H1 (cell line): ENCODE measurements around the gene DNAJB8. TPM values are rescaled to one million over a fixed set of nuclear protein-coding genes. Genes with fewer than 3 reads are reported as not detected.

ENCODE experiments used
- CTCF ChIA-PET: fragments of 300-600 bp; sonication (Branson Sonifier 250); formaldehyde crosslinking; loops from one replicate; lab custom pipeline; 2021; ENCODE audit not compliant: partially characterized antibody; lab: Charles Lee
- POLR2A ChIA-PET: fragments of 300-600 bp; sonication (Branson Sonifier 250); formaldehyde crosslinking; loops from one replicate; lab custom pipeline; 2021; ENCODE audit warnings: inconsistent platforms; ENCODE audit not compliant: partially characterized antibody; lab: Charles Lee
- DNase-seq, 2 experiments: peaks; one replicate each; pipeline versions ENCODE4 v3.0.0 to v3.0.0-alpha.2; 2010 to 2022; ENCODE audit warnings: low spot score in 2 of 2, low read depth in 1 of 2, mixed read lengths in 1 of 2
- FAIRE-seq: peaks from 2 replicates; lab custom pipeline; 2011; peaks lifted over from hg19 to GRCh38; lab: Jason Lieb, UNC
- H2AFZ ChIP-seq: 2 replicates; pipeline ENCODE4 v1.8.1; 2012; ENCODE audit warnings: low read length, inconsistent platforms
- H2AK5ac ChIP-seq: 2 replicates; pipeline ENCODE4 v1.6.1; 2013; ENCODE audit warnings: low read depth, low read length
- H2BK120ac ChIP-seq: replicated peaks from 2 replicates; pipeline ENCODE3; 2013; ENCODE audit warnings: low read depth, low read length, inconsistent platforms
- H2BK12ac ChIP-seq: 2 replicates; pipeline ENCODE4 v1.6.1; 2013; ENCODE audit warnings: low read depth, low read length
- H2BK15ac ChIP-seq: 2 replicates; pipeline ENCODE4 v1.6.1; 2013; ENCODE audit warnings: low read length
- H2BK20ac ChIP-seq: 2 replicates; pipeline ENCODE4 v1.6.1; 2013; ENCODE audit warnings: low read length
- H2BK5ac ChIP-seq: 2 replicates; pipeline ENCODE4 v1.6.1; 2013; ENCODE audit warnings: low read depth, low read length
- H3K14ac ChIP-seq: 2 replicates; pipeline ENCODE4 v1.6.1; 2013; ENCODE audit warnings: inconsistent platforms; ENCODE audit not compliant: insufficient read length
- H3K18ac ChIP-seq: 2 replicates; pipeline ENCODE4 v1.6.1; 2013; ENCODE audit warnings: low read length; ENCODE audit errors: extremely low read depth
- H3K23ac ChIP-seq: 2 replicates; pipeline ENCODE4 v1.6.1; 2013; ENCODE audit warnings: inconsistent platforms; ENCODE audit not compliant: insufficient read length
- H3K23me2 ChIP-seq: 2 replicates; pipeline ENCODE4 v1.6.1; 2013; ENCODE audit warnings: low read depth, low read length
- H3K27ac ChIP-seq: 2 replicates; pipeline ENCODE4 v1.6.1; 2011; ENCODE audit warnings: low read depth, low read length, inconsistent platforms
- H3K27me3 ChIP-seq, 4 experiments: replicated peaks in 1 of 4; 1 replicate in 1 of 4; 2 replicates in 3 of 4; pipeline versions ENCODE4 v1.6.1 to v1.8.1; 2011 to 2013; ENCODE audit warnings: low read length in 3 of 4, mild to moderate bottlenecking in 3 of 4, inconsistent platforms in 2 of 4, mixed read lengths in 2 of 4, moderate library complexity in 1 of 4; ENCODE audit not compliant: control insufficient read depth in 3 of 4, insufficient read depth in 3 of 4; ENCODE audit errors: extremely low read depth in 1 of 4
- H3K36me3 ChIP-seq, 4 experiments: 2 replicates each; pipeline versions ENCODE4 v1.6.1 to v1.8.1; 2011 to 2013; ENCODE audit warnings: mild to moderate bottlenecking in 4 of 4, low read length in 3 of 4, moderate library complexity in 2 of 4, control low read depth in 1 of 4, inconsistent platforms in 1 of 4; ENCODE audit not compliant: insufficient read depth in 4 of 4, control insufficient read depth in 2 of 4
- H3K4ac ChIP-seq: replicated peaks from 2 replicates; pipeline ENCODE3; 2013; ENCODE audit warnings: low read length, low read depth, mixed read lengths, inconsistent platforms; ENCODE audit not compliant: insufficient read length
- H3K4me1 ChIP-seq, 4 experiments: replicated peaks in 1 of 4; 1 replicate in 1 of 4; 2 replicates in 3 of 4; pipeline versions ENCODE4 v1.6.1 to v1.8.1; 2011 to 2013; ENCODE audit warnings: low read length in 3 of 4, inconsistent platforms in 2 of 4, mixed read lengths in 1 of 4; ENCODE audit not compliant: insufficient read depth in 4 of 4, control insufficient read depth in 3 of 4
- H3K4me2 ChIP-seq, 2 experiments: 2 replicates each; pipeline versions ENCODE4 v1.6.1 to v1.8.1; 2011 to 2013; ENCODE audit warnings: low read depth in 2 of 2, low read length in 2 of 2, control low read depth in 1 of 2, inconsistent platforms in 1 of 2, mild to moderate bottlenecking in 1 of 2; ENCODE audit not compliant: insufficient read depth in 1 of 2
- H3K4me3 ChIP-seq, 4 experiments: fragments of 200-600, 300-600 bp in 1 of 4; sonication (generic), shearing (Covaris generic), sonication (Bioruptor Twin) in 1 of 4; 2 replicates each; pipeline versions ENCODE4 v1.5.1 to v1.8.1; 2011 to 2016; ENCODE audit warnings: low read length in 4 of 4, low read depth in 3 of 4, control low read depth in 2 of 4, inconsistent platforms in 2 of 4, mild to moderate bottlenecking in 2 of 4, mixed read lengths in 1 of 4, moderate library complexity in 1 of 4; ENCODE audit not compliant: insufficient read depth in 2 of 4; ENCODE audit errors: extremely low read depth in 1 of 4
- H3K56ac ChIP-seq: replicated peaks from 2 replicates; pipeline ENCODE3; 2013; ENCODE audit warnings: low read depth, mild to moderate bottlenecking, mixed read lengths, low read length, inconsistent platforms; ENCODE audit not compliant: insufficient read length
- H3K79me1 ChIP-seq: 2 replicates; pipeline ENCODE4 v1.6.1; 2013; ENCODE audit warnings: low read depth, low read length, control low read depth
- H3K79me2 ChIP-seq, 2 experiments: 2 replicates each; pipeline versions ENCODE4 v1.6.1 to v1.8.1; 2012 to 2013; ENCODE audit warnings: low read length in 2 of 2, mild to moderate bottlenecking in 2 of 2, inconsistent platforms in 1 of 2; ENCODE audit not compliant: insufficient read depth in 2 of 2, control insufficient read depth in 1 of 2
- H3K9ac ChIP-seq, 4 experiments: replicated peaks in 1 of 4; 1 replicate in 1 of 4; 2 replicates in 3 of 4; pipeline versions ENCODE4 v1.6.1 to v1.8.1; 2011 to 2013; ENCODE audit warnings: low read depth in 3 of 4, low read length in 3 of 4, control low read depth in 2 of 4, mild to moderate bottlenecking in 2 of 4, moderate library complexity in 2 of 4, inconsistent platforms in 1 of 4; ENCODE audit errors: extremely low read depth in 1 of 4
- H3K9me3 ChIP-seq, 2 experiments: 2 replicates each; pipeline versions ENCODE4 v1.6.1 to v1.8.1; 2012 to 2013; ENCODE audit warnings: mild to moderate bottlenecking in 2 of 2, moderate library complexity in 2 of 2, control low read depth in 1 of 2, inconsistent platforms in 1 of 2, low read depth in 1 of 2, low read length in 1 of 2, mixed read lengths in 1 of 2; ENCODE audit not compliant: insufficient read depth in 2 of 2
- H4K20me1 ChIP-seq, 2 experiments: replicated peaks in 1 of 2; 2 replicates each; pipeline versions ENCODE3 to v1.8.1; 2011 to 2013; ENCODE audit warnings: inconsistent platforms in 2 of 2, low read length in 2 of 2, mild to moderate bottlenecking in 1 of 2; ENCODE audit not compliant: insufficient read depth in 2 of 2, control insufficient read depth in 1 of 2
- H4K5ac ChIP-seq: 2 replicates; pipeline ENCODE4 v1.6.1; 2013; ENCODE audit warnings: low read length, low read depth, mixed read lengths, inconsistent platforms; ENCODE audit not compliant: insufficient read length
- H4K8ac ChIP-seq: 2 replicates; pipeline ENCODE4 v1.8.0; 2013; ENCODE audit warnings: mild to moderate bottlenecking, moderate library complexity, low read length, inconsistent platforms; ENCODE audit not compliant: insufficient read depth; ENCODE audit errors: extremely low read depth
- H4K91ac ChIP-seq: replicated peaks from 2 replicates; pipeline ENCODE3; 2013; ENCODE audit warnings: low read length, mixed read lengths, inconsistent platforms; ENCODE audit not compliant: insufficient read length
- CBX8 ChIP-seq: fragments of 300-800, 300-1000 bp; sonication (generic); IDR thresholded peaks from 2 replicates; pipeline ENCODE4 v1.7.1; 2016; ENCODE audit warnings: low read depth, low read length, borderline replicate concordance
- E2F6 ChIP-seq: IDR thresholded peaks from 2 replicates; pipeline ENCODE4 v1.6.1; 2012; ENCODE audit warnings: inconsistent platforms
- KDM4A ChIP-seq: IDR thresholded peaks from one replicate; pipeline ENCODE4 v1.7.1; 2012; ENCODE audit warnings: low read depth, mild to moderate bottlenecking, moderate library complexity, low read length, inconsistent platforms; ENCODE audit not compliant: severe bottlenecking
- NANOG ChIP-seq: IDR thresholded peaks from 2 replicates; pipeline ENCODE4 v1.6.1; 2011; ENCODE audit warnings: low read length, low read depth, mild to moderate bottlenecking, inconsistent platforms; ENCODE audit not compliant: insufficient read depth, poor library complexity, severe bottlenecking
- POU5F1 ChIP-seq: IDR thresholded peaks from 2 replicates; pipeline ENCODE4 v1.6.1; 2011; ENCODE audit warnings: low read depth, mild to moderate bottlenecking, low read length, moderate library complexity
- RAD21 ChIP-seq, 2 experiments: IDR thresholded peaks in 1 of 2; conservative IDR thresholded peaks in 1 of 2; 2 replicates each; pipeline ENCODE4 v1.6.1; 2011; ENCODE audit warnings: low read depth in 2 of 2, low read length in 2 of 2, improper control_type of control experiment in 1 of 2, inconsistent platforms in 1 of 2, mild to moderate bottlenecking in 1 of 2, moderate library complexity in 1 of 2
- SAP30 ChIP-seq: fragments of 300-600 bp; sonication (generic); IDR thresholded peaks from 2 replicates; pipeline ENCODE4 v1.7.1; 2012; ENCODE audit warnings: low read length, moderate library complexity, mild to moderate bottlenecking, inconsistent platforms; ENCODE audit not compliant: insufficient read depth, insufficient replicate concordance
- SP1 ChIP-seq: IDR thresholded peaks from 2 replicates; pipeline ENCODE4 v1.6.1; 2011; ENCODE audit warnings: low read depth, low read length
- SP4 ChIP-seq: IDR thresholded peaks from 2 replicates; pipeline ENCODE4 v1.6.1; 2012; ENCODE audit warnings: low read length, inconsistent platforms
- SUZ12 ChIP-seq: fragments of 200-600 bp; sonication (generic); IDR thresholded peaks from 2 replicates; pipeline ENCODE4 v1.6.1; 2012; ENCODE audit warnings: mild to moderate bottlenecking, inconsistent platforms, low read length, moderate library complexity, mixed read lengths
- USF2 ChIP-seq: IDR thresholded peaks from 2 replicates; pipeline ENCODE4 v1.6.1; 2011; ENCODE audit warnings: low read length, improper control_type of control experiment
- YY1 ChIP-seq: IDR thresholded peaks from 2 replicates; pipeline ENCODE4 v1.6.1; 2011; ENCODE audit warnings: low read depth, mild to moderate bottlenecking, low read length
- WGBS, 2 experiments: shearing (Covaris generic) in 1 of 2; methylation state at CpG; one replicate each; pipeline versions ENCODE4 v1.1.6 to v1.1.7; 2013 to 2015; ENCODE audit warnings: low lambda C conversion rate in 2 of 2, mixed read lengths in 2 of 2, inconsistent platforms in 1 of 2, low coverage in 1 of 2, missing lambda C conversion rate in 1 of 2; ENCODE audit not compliant: insufficient replicate concordance in 2 of 2, insufficient coverage in 1 of 2, insufficient read length in 1 of 2; ENCODE audit errors: extremely low coverage in 1 of 2, missing lambda C conversion rate in 1 of 2; 5-methylcytosine and 5-hydroxymethylcytosine counted together
- polyA plus RNA-seq, 7 experiments: library from polyadenylated mRNA; depleted of rRNA in 3 of 7; stranded (reverse) in 5 of 7; unstranded in 2 of 7; fragments of >200 nt in 5 of 7; fragments of 200-250 nt in 2 of 7; gene quantifications; 1 replicate in 5 of 7; 2 replicates in 1 of 7; 4 replicates in 1 of 7; pipeline versions ENCODE4 v1.2.1 to v1.2.3, GENCODE V29; 2011 to 2013; ENCODE audit warnings: missing spikeins in 2 of 7, mixed read lengths in 2 of 7
- total RNA-seq: library from RNA; stranded (reverse); fragmentation: NEBNext Ultra II Directional; extraction: Animal tissue kit (Norgen Biotek cat#: 25700); gene quantifications from 2 replicates; pipeline ENCODE4 v1.2.1, GENCODE V29; 2021

Gene DNAJB8
- total and polyA plus RNA-seq, 2 of the 8 experiments (the other 6 are each of a cell fraction or from before 2014, with no cell fraction given), result not detected

- H3K9me3 ChIP-seq, result no peaks in the 10 kb centered on the region
- WGBS, 2 experiments, result 86% methylated on average over 7 of the region's 7 CpGs; no CpG with 5 or more reads in 1 of the 2 experiments
- no peak for TF ChIP-seq USF2
- TF ChIP-seq POU5F1, result no peak
- no peak for TF ChIP-seq E2F6
- no peak for TF ChIP-seq KDM4A
- no peak for TF ChIP-seq SUZ12
- TF ChIP-seq SP4, result no peak
- TF ChIP-seq SAP30, result no peak
- TF ChIP-seq CBX8, result no peak
- no peak for TF ChIP-seq RAD21 (IDR thresholded peaks at IDR 0.05 in 1 of 2, conservative IDR thresholded peaks at IDR 0.05 in 1 of 2; ENCODE audit: low read depth in 2 of 2, low read length in 2 of 2)
- TF ChIP-seq SP1, result no peak
- TF ChIP-seq YY1, result no peak
- TF ChIP-seq NANOG, result no peak
Measured at GRCh38 chr3:128420289-128420688, 46.4 kb downstream of the DNAJB8 start.

More at GRCh38 chr3:128420289-128420688, 46.4 kb downstream of the DNAJB8 start:
- H4K20me1 ChIP-seq, result peaks cover 0 to 2% of the 10 kb centered on the region in 2 experiments
- H4K91ac ChIP-seq, result no peak overlapping the region
- no peak overlapping the region for H2BK5ac ChIP-seq
- no peak overlapping the region for H2BK20ac ChIP-seq
- H3K4me2 ChIP-seq, result no peak overlapping the region
- H2BK15ac ChIP-seq, result no peak overlapping the region
- H3K27ac ChIP-seq, result no peak overlapping the region
- ChIA-PET CTCF (interaction anchor here (1.0 to 11.0 kb wide), 6 partner anchors 11 to 61 kb away, joined by 3 to 144 read pairs (median 4); no protein-coding TSS in a partner anchor), POLR2A (interaction anchor here (1.2 kb wide), 1 partner anchor 38 kb away, joined by 3 read pairs; no protein-coding TSS in a partner anchor)
- H3K18ac ChIP-seq, result no peak overlapping the region
- no peak overlapping the region for H3K14ac ChIP-seq
- H3K27me3 ChIP-seq, result peaks cover 0 to 6% (median 1%) of the 10 kb centered on the region in 4 experiments; a peak in 2 of 7 replicates
- no peaks in the 10 kb centered on the region for H3K79me2 ChIP-seq
- H4K5ac ChIP-seq, result no peak overlapping the region
- no peaks in the 10 kb centered on the region; a peak in 2 of 7 replicates for H3K4me1 ChIP-seq
- no peak overlapping the region for H4K8ac ChIP-seq
- H3K23ac ChIP-seq, result no peak overlapping the region
- no peak overlapping the region for H2BK12ac ChIP-seq
- H3K4ac ChIP-seq, result no peak overlapping the region
- no peak overlapping the region for H2BK120ac ChIP-seq
- H3K23me2 ChIP-seq, result no peaks in the 10 kb centered on the region
- H3K4me3 ChIP-seq, result no peak overlapping the region
- H3K9ac ChIP-seq, result no peak overlapping the region; a peak in 2 of 7 replicates
- no peak overlapping the region for H2AFZ ChIP-seq
- no peak overlapping the region for H3K56ac ChIP-seq
- H3K36me3 ChIP-seq, result no peaks in the 10 kb centered on the region
- no peaks in the 10 kb centered on the region for H3K79me1 ChIP-seq
- no peak for DNase-seq
- H2AK5ac ChIP-seq, result no peak overlapping the region
- FAIRE-seq, result no peak
